HG02678 (cell line): Measurements from ENCODE around the gene SFMBT1.
"Not testable (repeated sequence)": the region's sequence is repeated elsewhere in the genome, so short reads cannot be mapped to it uniquely, and the experiment has no call there.

Experiments
- ATAC-seq: cut with Tn5 transposase; IDR thresholded peaks from one replicate; pipeline ENCODE4 v1.9.1; 2021; ENCODE audit warnings: mild to moderate bottlenecking, moderate library complexity; ENCODE audit not compliant: unreplicated experiment

The SFMBT1 gene

GRCh38 chr3:53039376-53039752, 6.5 kb downstream of the SFMBT1 start:
- no peak for ATAC-seq

- no peak for ATAC-seq
These were observed 7.0 kb downstream of the SFMBT1 start for GRCh38 chr3:53038679-53039375.

DNA sequence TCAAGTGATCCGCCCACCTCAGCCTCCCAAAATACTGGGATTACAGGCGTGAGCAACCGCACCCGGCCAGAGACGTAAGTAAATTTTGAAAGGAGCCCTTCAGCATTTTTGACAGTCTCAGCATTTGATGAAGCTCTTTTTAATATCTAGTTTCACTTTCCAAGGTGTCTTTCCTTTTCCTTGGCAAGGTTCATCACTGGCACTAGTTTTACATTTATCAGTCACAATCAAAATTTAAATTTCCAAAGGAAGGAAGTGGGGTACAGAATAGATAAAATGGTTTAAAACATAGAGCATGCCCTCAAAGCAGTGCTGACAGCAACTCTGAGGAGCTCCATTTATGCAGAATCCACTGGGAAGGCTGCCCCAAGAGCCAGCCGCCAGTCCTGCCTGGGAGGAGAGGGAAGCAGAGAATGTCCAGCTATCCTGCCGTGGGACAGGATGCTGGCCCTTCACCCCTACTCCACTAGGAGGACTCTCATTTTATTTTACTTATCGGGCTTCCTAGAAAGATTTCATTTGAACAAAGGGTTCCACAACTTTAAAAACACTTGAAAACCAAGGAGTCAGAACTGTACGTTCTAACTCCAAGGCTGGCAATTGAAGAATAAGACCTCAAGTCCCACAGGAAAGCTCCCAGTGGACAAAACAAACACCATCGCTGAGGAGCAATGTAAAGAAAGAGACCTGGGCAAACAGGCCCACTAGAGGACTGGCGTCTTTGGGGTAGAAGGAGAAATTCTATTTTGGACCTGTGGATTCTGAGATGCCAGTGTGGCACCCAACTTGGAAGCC, 9.9 kb downstream of the SFMBT1 start:
- ATAC-seq: no peak

- not testable (repeated sequence) for ATAC-seq
These were observed 10.9 kb downstream of the SFMBT1 start for GRCh38 chr3:53035018-53035417.

- ATAC-seq: not testable (repeated sequence)
These were observed 11.5 kb downstream of the SFMBT1 start for GRCh38 chr3:53034411-53034810.

GRCh38 chr3:53032609-53033008, 13.3 kb downstream of the SFMBT1 start:
- ATAC-seq: no peak

DNA sequence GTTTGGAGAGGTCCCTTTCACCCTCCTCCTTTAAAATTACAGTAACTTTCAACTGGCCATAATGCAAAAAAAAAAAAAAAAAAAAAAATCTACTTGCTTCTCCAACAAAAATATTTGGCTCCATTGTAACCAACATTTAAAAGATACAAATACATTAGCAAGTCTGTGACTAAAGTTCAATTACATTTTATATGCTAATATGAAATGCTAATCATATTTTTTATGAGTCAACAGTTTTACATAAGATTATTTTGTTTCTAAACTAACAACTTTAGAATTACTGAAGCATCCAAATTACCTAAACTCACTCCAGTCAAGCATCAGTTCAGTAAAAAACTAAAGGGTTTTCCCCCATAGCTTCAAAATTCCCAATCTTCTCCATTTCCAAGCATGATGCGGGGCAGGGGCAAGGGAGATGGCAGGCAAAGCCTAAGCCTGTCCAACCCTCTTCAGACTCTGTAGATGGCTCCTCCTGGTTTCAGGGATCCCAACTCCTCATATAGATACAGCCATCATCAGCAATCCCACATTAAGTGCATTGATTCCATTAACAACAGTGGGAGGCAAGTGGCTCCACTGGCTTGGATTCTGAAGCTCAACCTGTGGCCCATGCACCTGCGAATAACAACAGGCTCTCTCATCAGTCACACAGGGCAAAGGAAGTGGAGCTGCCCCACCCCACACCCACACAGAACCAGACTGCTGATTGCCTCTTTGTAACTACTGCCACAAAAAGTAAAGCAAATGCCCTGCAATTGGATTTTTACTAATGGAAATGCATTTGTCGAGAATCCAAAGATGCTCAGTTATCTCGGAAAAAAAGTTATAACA, 15.0 kb downstream of the SFMBT1 start:
- ATAC-seq: no peak

GRCh38 chr3:53028641-53029040, 17.2 kb downstream of the SFMBT1 start:
- ATAC-seq: no peak

DNA sequence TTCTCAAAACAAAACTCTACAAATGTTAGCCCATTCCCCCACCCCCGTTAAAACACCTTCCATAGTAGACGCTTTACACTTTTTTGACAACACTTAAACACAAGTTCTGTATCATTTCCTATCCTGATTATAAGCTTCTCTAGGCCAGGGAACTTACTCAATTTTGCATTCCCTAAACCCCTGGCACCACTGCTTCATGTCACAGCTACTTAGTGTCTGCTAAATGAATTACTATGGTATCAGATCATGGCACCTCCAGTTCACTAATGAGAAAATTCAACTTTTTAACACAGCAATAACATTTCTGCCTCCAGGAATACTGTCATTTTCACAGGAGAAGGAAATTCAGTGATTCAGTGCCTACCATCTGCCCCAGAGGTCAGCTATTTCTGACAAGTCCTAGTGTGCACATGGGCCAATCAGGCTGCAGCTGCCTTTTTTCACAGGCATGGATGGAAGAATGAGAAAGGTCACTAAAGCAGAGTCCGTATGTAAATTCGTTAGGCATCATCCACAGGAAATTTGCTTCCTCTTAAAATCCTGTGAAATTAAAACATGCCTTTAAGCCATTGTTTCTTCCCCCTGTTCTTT, 18.5 kb downstream of the SFMBT1 start:
- ATAC-seq: no peak

DNA sequence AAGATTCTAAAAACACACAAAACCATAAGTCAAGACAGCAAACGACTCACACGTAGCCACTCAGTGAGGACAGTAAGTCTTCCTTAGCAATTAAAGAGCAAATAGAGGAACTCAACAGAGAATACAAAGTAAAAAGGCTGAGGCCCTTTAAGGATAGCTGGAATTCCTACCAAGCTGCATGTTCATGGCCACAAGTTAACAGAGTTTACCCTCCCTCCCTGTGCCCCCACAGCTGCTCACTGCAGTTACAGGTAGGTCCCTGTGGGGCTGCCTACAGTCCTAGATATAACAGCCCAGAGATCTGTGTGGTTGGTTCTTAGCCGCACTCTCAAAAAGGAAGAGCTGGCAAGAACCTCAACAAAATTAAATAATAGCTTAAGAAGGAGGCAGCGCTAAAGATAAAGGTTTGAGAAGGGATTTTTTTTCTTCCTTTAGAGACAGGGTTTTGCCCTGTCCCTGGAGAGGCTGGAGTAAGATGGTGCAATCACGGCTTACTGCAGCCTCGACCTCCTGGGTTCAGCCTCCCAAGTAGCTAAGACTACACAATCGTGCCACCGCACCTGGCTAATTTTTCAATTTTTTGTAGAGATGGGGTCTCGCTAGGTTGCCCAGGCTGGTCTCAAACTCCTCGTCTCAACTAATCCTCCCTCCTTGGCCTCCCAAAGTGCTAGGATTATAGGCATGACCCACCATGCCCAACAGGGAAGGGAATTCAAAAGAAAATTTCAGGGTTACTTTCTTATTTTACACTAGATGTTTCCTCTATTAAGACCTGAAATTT, 19.3 kb downstream of the SFMBT1 start:
- no peak for ATAC-seq

DNA sequence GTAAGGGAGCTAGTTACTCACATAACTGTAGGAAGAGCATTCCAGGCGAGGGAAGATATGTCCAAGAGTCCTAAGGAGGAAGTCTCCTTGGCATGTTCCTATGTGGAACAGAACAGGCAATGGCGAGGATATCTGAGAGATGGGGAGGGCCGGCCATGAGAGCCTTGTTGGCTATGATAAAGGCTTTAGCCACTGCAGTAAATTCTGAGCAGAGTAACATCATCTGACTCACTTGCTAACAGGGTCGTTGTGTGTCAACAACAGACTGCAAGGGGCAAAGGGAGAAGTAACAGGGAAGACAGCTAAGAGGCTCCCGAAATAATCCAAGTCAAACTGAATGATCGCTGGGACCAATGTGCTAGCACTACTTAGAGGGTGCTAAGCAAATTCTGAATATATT, 21.6 kb downstream of the SFMBT1 start:
- ATAC-seq: no peak

DNA sequence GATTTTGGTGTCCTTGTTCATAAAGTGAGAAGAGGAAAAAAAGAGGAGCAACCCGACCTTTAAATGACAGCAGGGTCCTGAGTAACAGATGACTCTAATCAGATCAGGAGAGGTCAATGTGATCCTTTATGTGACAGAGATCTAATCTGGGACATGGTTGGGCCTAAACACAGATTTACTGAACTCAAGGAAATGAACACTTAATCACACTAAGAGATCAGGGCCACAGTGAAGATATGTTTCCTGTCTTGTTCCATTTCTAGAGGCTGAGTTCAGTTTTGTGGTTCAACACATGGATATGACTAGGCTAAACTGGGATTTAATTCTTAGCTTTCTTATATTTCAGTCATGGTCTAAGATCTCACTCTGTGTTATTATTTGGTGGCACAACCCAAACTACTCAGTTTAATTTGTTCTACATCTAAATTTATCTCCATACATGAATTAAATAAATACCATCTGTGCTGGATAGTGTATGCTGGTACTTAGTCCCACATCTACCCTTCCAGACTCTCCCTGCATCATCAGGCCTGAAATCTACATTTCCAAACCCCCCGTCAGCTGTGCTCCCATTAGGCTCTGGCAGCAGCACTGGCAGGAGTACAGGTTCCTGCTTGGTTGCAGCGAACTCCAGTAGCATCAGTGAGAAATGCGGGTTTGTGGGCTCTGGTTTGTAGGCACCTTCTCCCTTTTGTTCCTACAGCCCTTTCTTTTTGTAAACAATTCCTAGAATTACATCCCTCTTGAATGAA, 22.6 kb downstream of the SFMBT1 start:
- no peak for ATAC-seq

- ATAC-seq: no peak
These were observed 23.2 kb downstream of the SFMBT1 start for GRCh38 chr3:53022647-53023046.

GRCh38 chr3:53016236-53016635, 29.6 kb downstream of the SFMBT1 start:
- no peak for ATAC-seq

DNA sequence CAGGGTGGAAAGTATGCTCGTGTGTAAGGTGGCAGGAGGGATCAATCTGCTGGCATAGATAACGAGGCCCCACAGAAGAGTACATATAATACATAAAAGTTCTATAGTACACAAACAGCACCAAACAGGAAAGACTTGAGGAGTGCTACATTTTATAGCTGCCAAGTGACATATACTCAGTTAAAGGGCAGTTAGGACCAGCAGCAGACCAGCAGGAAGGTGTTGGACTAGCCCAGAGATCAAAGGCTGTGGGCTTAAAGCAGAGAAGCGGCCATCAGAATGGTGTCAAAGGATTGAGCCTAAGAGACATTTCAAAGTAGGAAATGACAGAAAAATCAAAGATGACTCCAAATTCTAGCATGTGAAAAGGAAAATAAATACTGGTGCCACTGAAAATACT, 34.5 kb downstream of the SFMBT1 start:
- no peak for ATAC-seq

DNA sequence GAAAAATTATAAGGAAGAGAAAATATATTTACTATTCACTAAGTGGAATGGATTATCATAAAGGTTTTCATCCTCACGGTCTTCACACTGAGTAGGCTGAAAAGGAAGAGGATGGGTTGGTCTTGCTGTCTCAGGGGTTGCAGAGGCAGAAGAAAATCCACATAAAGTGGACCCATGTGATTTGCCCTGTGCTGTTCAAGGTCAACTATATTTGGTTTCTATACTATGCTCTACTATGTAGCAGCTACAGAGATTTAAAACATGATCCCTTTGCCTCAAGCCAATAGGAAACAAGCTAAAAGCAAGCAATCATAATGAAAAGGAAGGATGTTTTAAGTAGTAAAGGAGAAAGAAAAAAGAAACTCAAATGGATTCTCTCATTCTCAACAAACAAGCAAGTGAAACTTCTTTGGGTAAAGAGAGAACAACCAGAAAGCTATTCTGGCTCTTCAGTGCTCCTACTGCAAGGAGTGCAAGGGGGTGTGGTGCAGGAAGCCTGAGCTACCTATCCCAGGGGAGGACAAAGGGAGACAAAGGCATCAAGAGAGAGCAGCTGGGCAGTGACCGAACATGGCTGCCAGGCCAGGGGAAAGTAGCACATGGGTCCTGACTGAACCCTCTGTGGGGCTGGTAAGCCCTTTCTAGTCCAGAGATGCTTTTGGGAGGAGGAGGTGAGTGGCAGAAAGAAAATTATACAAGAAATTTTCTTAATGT, 35.9 kb downstream of the SFMBT1 start:
- ATAC-seq: no peak

- ATAC-seq: no peak
These were observed 36.9 kb downstream of the SFMBT1 start for GRCh38 chr3:53008932-53009331.

DNA sequence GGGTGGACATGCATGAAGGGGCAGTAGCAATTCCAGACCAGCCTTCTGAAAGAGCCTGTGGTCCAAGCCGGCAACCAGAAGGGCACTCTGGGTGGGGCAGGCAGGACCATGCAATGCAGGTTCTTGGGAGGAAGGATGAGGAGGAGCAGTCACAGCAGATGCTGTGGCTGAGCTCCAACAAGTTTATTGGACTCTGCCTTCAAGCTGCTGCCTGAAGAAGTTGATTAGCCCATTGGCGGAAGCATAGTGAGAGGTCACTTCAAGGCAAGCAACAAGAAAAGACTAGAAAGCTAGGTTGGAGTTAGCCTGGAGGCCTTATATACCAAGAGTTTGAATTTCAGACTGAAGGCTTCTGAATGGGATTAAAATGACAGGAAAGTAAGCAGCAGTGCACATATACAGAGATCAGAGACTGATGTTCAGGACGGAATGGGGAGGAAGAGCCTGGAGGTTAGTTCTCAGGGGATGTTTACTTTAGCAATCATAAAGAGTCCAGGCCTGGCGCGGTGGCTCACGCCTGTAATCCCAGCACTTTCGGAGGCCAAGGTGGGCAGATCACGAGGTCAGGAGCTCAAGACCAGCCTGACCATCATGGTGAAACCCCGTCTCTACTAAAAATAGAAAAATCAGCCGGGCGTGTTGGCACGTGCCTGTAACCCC, 39.9 kb downstream of the SFMBT1 start:
- ATAC-seq: no peak

- ATAC-seq: no peak
These were observed 40.5 kb downstream of the SFMBT1 start for GRCh38 chr3:53005338-53005737.
